Caco-2 (cell line): ENCODE results near the gene CLPSL1. TPM values are rescaled to one million over a fixed set of nuclear protein-coding genes. Genes with fewer than 3 reads are reported as not detected.

Experiments
- BruUV-seq: library from RNA; stranded (reverse); fragments of 400-500 nt; replicated peaks from 2 replicates; lab custom pipeline; 2021; lab: Mats Ljungman, UMichigan
- CTCF ChIA-PET: fragments of 300-600 bp; sonication (Branson Sonifier 250); formaldehyde crosslinking; loops from one replicate; lab custom pipeline; 2022; ENCODE audit warnings: antibody characterized with exemption; lab: Charles Lee
- POLR2A ChIA-PET: fragments of 300-600 bp; sonication (Branson Sonifier 250); formaldehyde crosslinking; loops from one replicate; lab custom pipeline; 2022; ENCODE audit warnings: antibody characterized with exemption; lab: Charles Lee
- DNase-seq, 2 experiments: peaks; one replicate each; pipeline versions ENCODE4 v3.0.0 to v3.0.0-alpha.2; 2020 to 2022
- H3K27me3 ChIP-seq: replicated peaks from 2 replicates; pipeline ENCODE4 v1.6.0; 2011; ENCODE audit warnings: low read length; ENCODE audit not compliant: control insufficient read depth, insufficient read depth
- H3K36me3 ChIP-seq: 2 replicates; pipeline ENCODE4 v1.5.1; 2011; ENCODE audit warnings: low read length; ENCODE audit not compliant: control insufficient read depth, insufficient read depth
- H3K4me1 ChIP-seq: fragments of 250-450 bp; sonication (Bioruptor Pico); 2 replicates; pipeline ENCODE4 v1.5.1; 2020; ENCODE audit warnings: mild to moderate bottlenecking
- H3K4me3 ChIP-seq: 2 replicates; pipeline ENCODE4 v1.5.1; 2011; ENCODE audit warnings: low read depth, mild to moderate bottlenecking, control low read depth, low read length
- H3K9me3 ChIP-seq: fragments of 250-450 bp; sonication (Bioruptor Pico); 2 replicates; pipeline ENCODE4 v1.5.1; 2020; ENCODE audit warnings: mild to moderate bottlenecking, moderate library complexity
- H3K27ac Mint-ChIP-seq: one replicate; pipeline ENCODE4 v1.8.0; 2022; ENCODE audit warnings: mixed read lengths; ENCODE audit not compliant: unreplicated experiment
- H3K27me3 Mint-ChIP-seq: one replicate; pipeline ENCODE4 v1.8.0; 2022; ENCODE audit warnings: mixed read lengths; ENCODE audit not compliant: insufficient read depth, unreplicated experiment
- H3K36me3 Mint-ChIP-seq: one replicate; pipeline ENCODE4 v1.8.0; 2022; ENCODE audit warnings: mild to moderate bottlenecking, mixed read lengths; ENCODE audit not compliant: insufficient read depth, unreplicated experiment
- H3K4me1 Mint-ChIP-seq: one replicate; pipeline ENCODE4 v1.8.0; 2022; ENCODE audit warnings: low read depth, mixed read lengths; ENCODE audit not compliant: unreplicated experiment
- H3K4me3 Mint-ChIP-seq: one replicate; pipeline ENCODE4 v1.8.0; 2022; ENCODE audit warnings: mild to moderate bottlenecking, moderate library complexity, mixed read lengths; ENCODE audit not compliant: unreplicated experiment
- H3K9me3 Mint-ChIP-seq: one replicate; pipeline ENCODE4 v1.8.0; 2022; ENCODE audit warnings: mixed read lengths; ENCODE audit not compliant: unreplicated experiment
- CTCF ChIP-seq, 2 experiments: fragments of 200-600 bp in 1 of 2; IDR thresholded peaks; 1 replicate in 1 of 2; 2 replicates in 1 of 2; pipeline versions ENCODE4 v1.5.1 to v1.8.0; 2011 to 2022; ENCODE audit warnings: antibody characterized with exemption in 1 of 2, control low read depth in 1 of 2, inconsistent platforms in 1 of 2, low read depth in 1 of 2, low read length in 1 of 2, mild to moderate bottlenecking in 1 of 2, moderate library complexity in 1 of 2; ENCODE audit not compliant: insufficient read depth in 1 of 2, severe bottlenecking in 1 of 2, unreplicated experiment in 1 of 2
- intact Hi-C: fragments of 100-400 bp; cut with micrococcal nuclease; formaldehyde crosslinking; loops from one replicate; pipeline ENCODE4 v1.10.0; 2022; ENCODE audit not compliant: unreplicated experiment
- total RNA-seq: library from RNA; stranded (reverse); gene quantifications from 2 replicates; pipeline ENCODE4 v1.2.3, GENCODE V29; 2022

Gene CLPSL1
- total RNA-seq, 1 experiment from 2014 or later, result not detected

- H3K4me1 ChIP-seq, result peaks cover 12% of the 10 kb centered on the region; the same call in 1 of the 2 replicates
- ChIA-PET POLR2A (no interaction called here), CTCF (interaction anchor here (1.1 kb wide), 1 partner anchor 217 kb away, joined by 3 read pairs; no protein-coding TSS in a partner anchor)
- Mint-ChIP-seq H3K27ac (no peak overlapping the region), H3K4me3 (no peak overlapping the region), H3K36me3 (no peaks in the 10 kb centered on the region), H3K9me3 (no peaks in the 10 kb centered on the region), H3K4me1 (peaks cover 8% of the 10 kb centered on the region), H3K27me3 (no peaks in the 10 kb centered on the region)
- no peak for TF ChIP-seq CTCF (IDR thresholded peaks at IDR 0.05; ENCODE audit: insufficient read depth in 1 of 2, low read depth in 1 of 2, low read length in 1 of 2, severe bottlenecking in 1 of 2, unreplicated experiment in 1 of 2)
- H3K27me3 ChIP-seq, result no peaks in the 10 kb centered on the region
- DNase-seq, result no peak
- intact Hi-C loops, result loop anchor here (10.0 kb wide), 1 partner anchor 445 kb away; the partner anchor contains the start of gene DEF6
- no peaks in the 10 kb centered on the region for H3K36me3 ChIP-seq
- no peaks in the 10 kb centered on the region for H3K9me3 ChIP-seq
- no TSS peak for BruUV-seq
- H3K4me3 ChIP-seq, result no peak overlapping the region
Measured at GRCh38 chr6:35739645-35740524, 40.9 kb upstream of the CLPSL1 start.

GRCh38 chr6:35742842-35743241, 38.0 kb upstream of the CLPSL1 start:
- H3K4me3 Mint-ChIP-seq, result no peak overlapping the region
- POLR2A ChIA-PET, result no interaction called here
- intact Hi-C loops, result no loop called here
- H3K27me3 Mint-ChIP-seq, result peaks cover 2% of the 10 kb centered on the region
- CTCF ChIA-PET, result no interaction called here
- H3K27ac Mint-ChIP-seq, result no peak overlapping the region
- Histone ChIP-seq H3K4me1 (peaks cover 12% of the 10 kb centered on the region; the same call in 1 of the 2 replicates), H3K9me3 (no peaks in the 10 kb centered on the region; the same call in 1 of the 2 replicates), H3K27me3 (no peaks in the 10 kb centered on the region), H3K4me3 (no peak overlapping the region), H3K36me3 (no peaks in the 10 kb centered on the region)
- H3K9me3 Mint-ChIP-seq, result no peaks in the 10 kb centered on the region
- H3K4me1 Mint-ChIP-seq, result peaks cover 8% of the 10 kb centered on the region
- no TSS peak for BruUV-seq
- no peaks in the 10 kb centered on the region for H3K36me3 Mint-ChIP-seq
- no peak for TF ChIP-seq CTCF (IDR thresholded peaks at IDR 0.05; ENCODE audit: insufficient read depth in 1 of 2, low read depth in 1 of 2, low read length in 1 of 2, severe bottlenecking in 1 of 2, unreplicated experiment in 1 of 2)
- peak in 1 of 2 experiments; percentile 17 for DNase-seq

GRCh38 chr6:35745509-35745908, 35.3 kb upstream of the CLPSL1 start:
- no TSS peak for BruUV-seq
- Histone ChIP-seq H3K27me3 (no peaks in the 10 kb centered on the region), H3K4me3 (no peak overlapping the region), H3K4me1 (no peaks in the 10 kb centered on the region), H3K9me3 (no peaks in the 10 kb centered on the region; the same call in 1 of the 2 replicates), H3K36me3 (no peaks in the 10 kb centered on the region)
- H3K4me1 Mint-ChIP-seq, result peaks cover under 1% of the 10 kb centered on the region
- H3K36me3 Mint-ChIP-seq, result no peaks in the 10 kb centered on the region
- H3K27ac Mint-ChIP-seq, result no peak overlapping the region
- no peak overlapping the region for H3K4me3 Mint-ChIP-seq
- no peaks in the 10 kb centered on the region for H3K9me3 Mint-ChIP-seq
- no peak for DNase-seq
- H3K27me3 Mint-ChIP-seq, result peaks cover 2% of the 10 kb centered on the region
- intact Hi-C loops, result no loop called here
- ChIA-PET POLR2A (no interaction called here), CTCF (no interaction called here)
- TF ChIP-seq CTCF (IDR thresholded peaks at IDR 0.05; ENCODE audit: insufficient read depth in 1 of 2, low read depth in 1 of 2, low read length in 1 of 2, severe bottlenecking in 1 of 2, unreplicated experiment in 1 of 2), result no peak
